ENCODE results near the gene FLNB.

- TF ChIP-seq CTCF (IDR thresholded peaks at IDR 0.05) (no peak), POLR2A (IDR thresholded peaks at IDR 0.05; ENCODE audit: low read depth) (no peak), POLR2AphosphoS5 (IDR thresholded peaks at IDR 0.05) (peak in 1 of 2 donors; percentile 14), EP300 (IDR thresholded peaks at IDR 0.05) (no peak)
These were observed 18.4 kb downstream of the FLNB start for GRCh38 chr3:58026598-58026997.

Data from esophagus muscularis mucosa (tissue), 4 donors.